Suppressor macrophage treated with lipopolysaccharide for 1 hour (primary cell): Measurements from ENCODE around the gene CFAP20.

ENCODE experiments used
- DNase-seq, 3 donors: peaks; one replicate each; pipeline ENCODE4 v3.0.0-alpha.2; 2020 to 2022

Gene CFAP20

GRCh38 chr16:58123896-58124600 is 5.1 kb downstream of the CFAP20 start:
- DNase-seq = no peak

DNA sequence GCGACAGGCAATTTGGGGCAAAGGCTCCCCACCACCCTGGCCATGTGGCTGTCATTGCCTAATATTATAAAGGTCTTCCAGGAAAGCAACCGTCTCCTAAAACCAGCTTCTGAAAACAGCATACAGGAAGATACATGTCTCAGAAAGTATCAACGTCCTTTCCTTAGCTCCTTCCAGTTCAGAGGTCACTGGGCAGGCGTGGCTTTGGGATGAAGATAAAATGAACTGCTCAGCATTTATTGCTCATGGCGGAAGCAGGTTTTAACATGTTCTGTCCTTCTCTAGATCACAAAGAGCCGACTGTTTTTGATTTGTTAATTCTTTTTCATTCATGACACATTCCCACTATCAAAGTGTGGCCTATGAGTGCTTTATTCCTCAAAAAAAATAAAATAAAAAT is 8.0 kb downstream of the CFAP20 start:
- DNase-seq = no peak

DNA sequence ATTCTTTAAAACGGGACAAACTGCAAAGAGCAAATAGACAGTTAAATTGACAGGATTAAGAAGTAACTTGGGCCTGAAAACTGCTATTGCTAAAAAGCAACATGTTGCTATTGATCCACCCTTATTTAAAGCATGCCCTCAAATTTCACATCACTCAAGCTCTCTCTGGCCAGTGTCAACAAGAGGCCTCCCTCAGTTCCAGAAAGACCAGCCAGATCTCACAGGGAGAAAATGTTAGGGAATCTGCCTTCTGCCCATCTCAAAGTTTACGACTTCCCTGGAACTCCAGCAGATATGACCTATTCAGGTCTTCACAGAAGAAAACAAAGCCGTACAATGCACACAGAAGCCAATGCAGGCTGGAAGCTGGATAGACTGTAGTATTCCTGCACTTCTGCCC is 8.9 kb downstream of the CFAP20 start:
- DNase-seq = no peak

DNA sequence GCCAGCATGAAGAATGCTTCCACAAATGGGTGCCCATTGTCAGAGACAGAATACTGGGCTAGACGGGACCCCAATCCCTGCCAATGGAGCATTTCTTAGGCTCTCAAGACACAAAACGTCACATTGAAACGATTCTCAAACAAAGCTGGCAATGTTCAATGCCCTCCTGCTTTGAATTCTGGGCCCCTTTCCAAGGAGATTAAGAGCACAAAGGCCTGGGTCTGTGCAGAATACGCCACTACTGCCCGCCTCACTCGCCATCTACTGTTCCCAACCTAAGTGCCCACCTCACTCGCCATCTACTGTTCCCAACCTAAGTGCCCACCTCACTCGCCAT is 9.7 kb downstream of the CFAP20 start:
- DNase-seq = no peak

- DNase-seq = no peak
Observed at GRCh38 chr16:58118801-58119508, 10.2 kb downstream of the CFAP20 start.

DNA sequence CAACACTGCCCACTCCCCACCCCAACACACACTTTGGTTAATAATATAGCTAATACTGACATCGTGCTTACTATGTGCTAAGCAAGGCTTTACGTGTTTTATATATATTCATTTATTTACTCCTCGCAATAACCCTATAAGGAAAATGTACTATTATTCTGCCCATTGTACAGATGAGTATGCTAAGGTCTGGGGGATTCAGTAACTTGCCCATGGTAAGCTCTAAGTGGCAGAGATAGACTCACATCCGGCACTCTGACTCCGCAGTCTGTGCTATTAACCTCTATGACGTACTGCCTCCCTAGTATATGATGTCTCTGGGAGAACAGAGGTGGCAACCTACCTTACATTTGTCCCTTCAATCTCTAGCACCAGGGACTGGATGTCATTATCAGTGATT is 12.7 kb downstream of the CFAP20 start:
- DNase-seq = no peak

DNA sequence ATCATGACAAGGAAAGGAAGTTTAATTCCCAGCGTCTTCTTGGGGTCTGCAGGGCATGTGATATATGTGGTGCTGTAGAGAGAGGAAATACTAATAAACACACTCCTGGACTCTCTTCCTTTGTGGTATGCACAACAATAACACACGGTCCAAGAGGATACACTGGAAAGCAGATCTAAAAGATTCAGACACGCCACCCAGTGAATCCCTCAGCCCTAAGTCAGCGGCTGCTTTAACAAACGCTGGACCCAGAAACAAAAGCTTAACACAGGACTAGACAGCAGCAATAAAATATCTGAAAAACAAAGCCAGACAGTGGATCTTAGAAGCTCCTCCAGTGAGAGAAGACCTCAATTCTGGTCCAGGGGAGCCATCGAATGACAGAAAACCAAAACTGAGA is 13.1 kb downstream of the CFAP20 start:
- no peak for DNase-seq

DNA sequence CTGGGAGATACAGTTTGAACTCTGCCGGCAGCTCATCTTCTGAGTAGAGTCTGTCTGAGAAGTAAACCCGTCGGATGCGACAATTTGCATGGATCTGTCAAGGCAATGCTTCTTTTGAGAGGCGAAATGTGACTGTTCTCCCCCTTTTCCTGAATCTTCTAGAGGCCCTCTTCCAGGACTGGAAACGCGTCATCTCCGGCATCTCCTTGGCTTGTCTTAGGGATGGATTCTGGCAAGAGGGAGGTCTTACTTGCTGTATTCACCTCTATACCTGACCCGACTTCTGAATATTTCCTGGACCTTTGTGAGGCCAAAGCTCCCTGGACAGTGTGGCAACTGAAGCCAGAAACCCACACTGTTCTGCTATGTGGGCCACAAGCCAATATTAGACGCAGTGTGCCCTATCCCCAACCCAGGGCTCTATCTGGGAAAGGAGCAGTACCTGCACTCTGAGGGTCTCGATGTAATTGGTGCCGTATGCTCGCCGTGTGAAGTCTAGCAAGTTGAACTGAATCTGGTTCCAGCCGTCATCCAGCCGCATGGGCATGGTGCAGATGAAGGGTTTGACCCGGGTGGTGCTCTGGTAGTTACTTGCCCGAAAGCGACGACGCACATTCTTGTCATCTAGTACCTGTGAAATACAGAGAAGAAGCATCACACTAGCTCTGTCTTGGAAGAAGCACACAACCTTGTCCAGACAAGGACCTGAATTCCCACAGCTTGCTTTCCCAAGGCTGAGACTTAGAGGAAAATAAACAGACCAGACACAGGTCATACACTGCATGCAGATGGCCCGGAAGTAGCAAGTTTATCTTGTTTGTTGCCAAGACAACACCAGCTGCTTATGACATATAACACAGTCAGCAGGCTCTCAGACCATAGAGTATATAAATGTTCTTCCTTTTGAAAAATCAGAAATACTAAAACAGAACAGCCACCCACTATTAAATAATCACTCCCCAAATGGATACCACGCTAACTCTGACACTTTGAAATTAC is 14.1 kb downstream of the CFAP20 start:
- DNase-seq = no peak

DNA sequence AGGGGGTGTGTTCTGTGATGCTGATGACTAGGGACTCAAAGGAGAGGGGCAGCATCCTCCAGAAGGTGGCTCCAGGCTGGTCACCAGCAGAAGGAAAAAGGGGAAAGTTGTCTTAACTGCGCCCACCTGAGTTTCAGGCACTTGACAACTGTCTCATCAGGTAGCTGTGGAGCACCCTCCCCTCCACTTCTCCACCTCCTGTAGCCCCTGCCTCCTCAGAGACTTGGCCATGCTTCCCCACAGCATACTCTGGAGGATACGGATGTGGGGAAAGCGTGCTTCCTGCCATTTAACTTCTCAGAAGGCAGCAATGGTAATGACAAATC is 17.9 kb downstream of the CFAP20 start:
- DNase-seq = no peak

GRCh38 chr16:58110571-58111301 is 18.4 kb downstream of the CFAP20 start:
- peak in 1 of 3 donors; percentile 26 for DNase-seq

DNA sequence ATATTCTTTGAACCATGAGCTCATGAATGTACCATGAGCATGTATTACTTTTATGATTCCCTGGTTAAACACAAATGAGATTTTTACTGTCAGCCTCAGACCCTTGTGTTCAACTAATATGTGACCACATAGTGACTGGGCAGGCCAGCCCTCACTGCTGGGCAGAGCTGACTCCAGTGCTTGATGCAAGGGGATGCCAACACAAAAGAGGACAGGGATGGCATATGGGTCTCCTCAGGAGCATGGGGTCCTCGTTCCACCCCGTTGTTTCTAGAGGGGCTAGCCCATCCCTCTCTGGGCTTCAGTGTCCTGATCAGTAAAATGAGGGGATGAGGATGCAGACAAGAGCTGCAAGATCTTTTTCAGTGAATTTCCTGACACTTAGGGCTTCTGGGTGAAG is 19.3 kb downstream of the CFAP20 start:
- no peak for DNase-seq

DNA sequence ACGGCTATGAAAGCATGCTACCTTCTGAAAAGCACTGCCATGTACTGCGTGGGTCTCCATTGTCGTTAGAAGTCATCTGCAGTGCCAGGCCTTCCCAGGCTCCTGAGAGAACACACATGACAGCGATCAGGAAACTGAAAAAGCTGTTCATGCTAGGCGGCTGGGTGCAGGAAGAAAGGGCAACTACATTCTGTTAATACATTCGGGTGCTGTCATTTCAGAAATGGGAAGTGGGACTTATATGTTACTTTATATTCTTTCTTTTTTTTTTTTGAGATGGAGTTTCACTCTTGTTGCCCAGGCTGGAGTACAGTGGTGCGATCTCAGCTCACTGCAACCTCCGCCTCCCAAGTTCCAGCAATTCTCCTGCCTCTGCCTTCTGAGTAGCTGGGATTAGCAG is 19.9 kb downstream of the CFAP20 start:
- DNase-seq = peak in 2 of 3 donors; percentile 33 to 35

DNA sequence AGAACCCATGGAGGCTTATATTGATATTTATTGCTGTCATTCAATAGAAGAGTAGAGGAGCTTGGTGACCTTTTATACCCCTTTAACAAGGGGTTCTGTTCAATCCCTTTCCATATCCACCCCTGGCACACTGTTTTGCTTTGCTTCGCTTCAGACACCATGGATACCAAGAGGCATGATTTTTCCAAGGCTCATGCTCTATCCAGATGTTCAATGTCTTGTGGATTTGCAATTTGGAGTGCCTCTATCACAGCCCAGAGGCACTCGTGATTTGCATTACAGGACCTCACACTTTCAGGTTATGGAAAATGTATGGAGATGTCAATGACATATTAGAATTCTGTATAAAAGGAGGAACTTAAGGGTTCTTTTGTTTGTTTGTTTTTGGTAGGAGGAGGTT is 21.5 kb downstream of the CFAP20 start:
- no peak for DNase-seq

- DNase-seq = no peak
Observed at GRCh38 chr16:58107228-58107627, 22.0 kb downstream of the CFAP20 start.

DNA sequence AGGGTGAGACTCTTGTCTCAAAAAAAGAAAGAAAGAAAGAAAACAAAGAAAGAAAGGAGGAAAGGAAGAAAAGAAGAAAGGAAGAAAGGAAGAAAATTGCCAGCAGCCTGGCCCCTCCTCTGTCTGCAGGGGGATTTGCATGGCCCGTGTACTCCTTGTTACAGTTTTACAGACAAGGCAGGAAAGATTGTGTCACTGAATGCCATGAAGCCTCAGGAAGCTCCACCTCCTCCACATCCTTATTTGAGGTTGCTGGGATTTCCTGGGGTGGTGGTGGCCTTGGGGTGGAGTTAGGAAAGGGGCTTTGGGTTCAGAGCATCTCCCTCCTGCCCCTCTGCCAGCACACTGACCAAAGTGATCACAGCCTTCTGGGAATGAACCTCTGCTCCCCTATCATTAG is 23.6 kb downstream of the CFAP20 start:
- DNase-seq = peak in 1 of 3 donors; percentile 42

GRCh38 chr16:58102665-58103392 is 26.4 kb downstream of the CFAP20 start:
- DNase-seq = no peak

- DNase-seq = no peak
Observed at GRCh38 chr16:58099956-58100300, 29.3 kb downstream of the CFAP20 start.

DNA sequence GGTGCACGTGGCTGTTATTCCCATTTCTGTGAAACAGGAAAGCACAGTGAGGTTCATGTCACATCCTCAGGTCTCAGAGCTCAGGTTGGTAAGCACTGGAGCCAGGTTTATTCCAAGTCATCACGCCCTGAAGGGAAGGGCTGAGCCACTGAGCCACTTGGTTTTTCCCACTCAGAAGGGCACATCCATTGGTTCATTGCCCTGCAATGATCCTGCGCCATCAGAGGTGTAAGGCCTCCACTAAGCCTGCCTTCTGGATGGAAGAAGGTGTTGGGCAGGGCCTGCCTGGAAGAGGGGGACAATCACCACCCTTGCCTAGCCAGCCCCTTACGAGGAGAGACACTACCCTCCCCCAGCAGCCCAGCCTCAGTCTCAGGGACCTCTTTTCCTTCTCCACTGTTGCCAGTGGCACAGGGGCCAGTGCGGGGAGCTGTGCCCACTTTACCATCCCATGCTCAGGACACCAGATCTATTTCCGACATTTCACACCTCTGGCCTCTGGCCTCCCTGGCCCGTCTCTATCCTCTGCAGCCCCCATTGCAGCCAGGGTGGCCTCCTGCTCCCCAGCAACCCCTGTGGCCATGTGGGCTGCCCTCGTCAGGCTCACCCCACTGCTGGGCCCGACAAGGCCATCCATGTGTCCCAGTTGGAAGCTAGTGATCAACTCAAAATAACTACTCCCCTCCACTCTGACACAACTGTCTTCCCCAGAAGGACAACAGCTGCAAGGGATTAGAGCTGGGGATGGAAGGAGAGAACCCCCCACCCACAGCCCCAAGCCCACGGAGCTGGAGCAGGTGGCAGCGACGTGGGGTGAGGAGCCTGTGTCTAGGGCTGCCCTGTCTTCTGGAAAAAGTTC is 29.9 kb downstream of the CFAP20 start:
- no peak for DNase-seq

- DNase-seq = no peak
Observed at GRCh38 chr16:58098207-58099096, 30.7 kb downstream of the CFAP20 start.

DNA sequence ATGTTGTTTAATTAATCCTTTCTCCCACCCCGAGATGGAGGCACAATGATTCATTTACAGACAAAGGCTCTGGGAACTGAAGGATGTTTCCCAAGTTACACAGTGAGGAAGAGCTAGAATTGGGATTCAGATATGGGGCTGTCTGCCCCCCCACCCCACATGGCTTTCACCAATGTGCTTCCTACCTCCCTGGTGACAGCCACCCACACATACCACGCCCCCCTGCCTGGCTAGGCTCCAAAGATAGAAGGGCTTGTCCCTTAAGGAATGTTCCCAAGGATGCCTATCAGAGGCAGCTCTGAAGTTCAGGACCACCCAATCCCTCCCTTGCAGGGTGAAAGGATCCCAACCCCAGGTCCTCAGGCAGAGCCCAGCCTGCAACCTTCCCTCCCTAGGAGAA is 32.9 kb downstream of the CFAP20 start:
- no peak for DNase-seq
